HepG2 (cell line): Measurements from ENCODE around the gene SLC1A5. TPM values are rescaled to one million over a fixed set of nuclear protein-coding genes. Genes with fewer than 3 reads are reported as not detected.

ENCODE experiments used
- ATAC-seq: fragments of 200-7000 bp; cut with Tn5 transposase; 3 replicates; pipeline ENCODE4 v1.9.1; 2020; ENCODE audit warnings: mild to moderate bottlenecking, moderate library complexity
- BruUV-seq: library from RNA; stranded (reverse); fragments of 400-500 nt; replicated peaks from 2 replicates; lab custom pipeline; 2021; lab: Mats Ljungman, UMichigan
- CTCF ChIA-PET: fragments of 300-600 bp; formaldehyde crosslinking; extraction: SDS; loops from one replicate; lab custom pipeline; 2021; ENCODE audit warnings: low total read pairs, inconsistent platforms, low intra/inter-chr PET ratio; lab: Yijun Ruan, JAX
- POLR2A ChIA-PET: fragments of 350-600 bp; sonication (Branson Sonifier 250); formaldehyde crosslinking; loops from one replicate; lab custom pipeline; 2020; ENCODE audit warnings: antibody characterized with exemption, inconsistent platforms; lab: Yijun Ruan, JAX
- DNase-seq: peaks from one replicate; pipeline ENCODE4 v3.0.0-alpha.2; 2015; ENCODE audit warnings: low spot score
- FAIRE-seq: peaks from 3 replicates; lab custom pipeline; 2011; peaks lifted over from hg19 to GRCh38; lab: Jason Lieb, UNC
- H2AFZ ChIP-seq: one replicate; pipeline ENCODE4 v1.6.1; 2011; ENCODE audit warnings: low read length, inconsistent platforms
- H3K27ac ChIP-seq: fragments of 300-600 bp; 3 replicates; pipeline ENCODE4 v1.8.0; 2011; ENCODE audit warnings: mixed run types, mild to moderate bottlenecking, mixed read lengths, low read length, inconsistent platforms; ENCODE audit not compliant: insufficient read depth; ENCODE audit errors: extremely low read length
- H3K27me3 ChIP-seq, 2 experiments: fragments of 200-600 bp in 1 of 2; 2 replicates in 1 of 2; 3 replicates in 1 of 2; pipeline versions ENCODE4 v1.6.0 to v1.8.0; 2011; ENCODE audit warnings: low read length in 2 of 2, mild to moderate bottlenecking in 2 of 2, moderate library complexity in 2 of 2, inconsistent platforms in 1 of 2; ENCODE audit not compliant: insufficient read depth in 2 of 2, control insufficient read depth in 1 of 2
- H3K36me3 ChIP-seq, 2 experiments: fragments of 200-600 bp in 1 of 2; replicated peaks in 1 of 2; 2 replicates in 1 of 2; 3 replicates in 1 of 2; pipeline versions ENCODE4 v1.5.1 to v1.8.0; 2011; ENCODE audit warnings: low read length in 2 of 2, inconsistent platforms in 1 of 2; ENCODE audit not compliant: insufficient read depth in 2 of 2, control insufficient read depth in 1 of 2
- H3K4me1 ChIP-seq: 2 replicates; pipeline ENCODE4 v1.5.1; 2012; ENCODE audit warnings: low read length, inconsistent platforms; ENCODE audit not compliant: insufficient read depth
- H3K4me2 ChIP-seq: 2 replicates; pipeline ENCODE4 v1.6.0; 2011; ENCODE audit warnings: low read depth, low read length, inconsistent platforms
- H3K4me3 ChIP-seq, 3 experiments: fragments of 200-600 bp in 1 of 3; sonication (generic), shearing (Covaris generic) in 1 of 3; replicated peaks in 1 of 3; 2 replicates each; pipeline ENCODE4 v1.5.1; 2011 to 2016; ENCODE audit warnings: low read length in 3 of 3, inconsistent platforms in 2 of 3, low read depth in 2 of 3, mild to moderate bottlenecking in 2 of 3, control low read depth in 1 of 3, mixed read lengths in 1 of 3; ENCODE audit not compliant: insufficient read depth in 1 of 3
- H3K79me2 ChIP-seq: one replicate; pipeline ENCODE4 v1.6.1; 2011; ENCODE audit warnings: low read length, inconsistent platforms; ENCODE audit not compliant: insufficient read depth
- H3K9ac ChIP-seq: 2 replicates; pipeline ENCODE4 v1.6.0; 2011; ENCODE audit warnings: mild to moderate bottlenecking, low read depth, low read length, inconsistent platforms; ENCODE audit not compliant: insufficient read depth
- H3K9me3 ChIP-seq: 2 replicates; pipeline ENCODE4 v1.5.1; 2012; ENCODE audit warnings: mild to moderate bottlenecking, low read length
- H4K20me1 ChIP-seq: 2 replicates; pipeline ENCODE4 v1.6.0; 2011; ENCODE audit warnings: inconsistent platforms, mild to moderate bottlenecking, low read length, moderate library complexity; ENCODE audit not compliant: insufficient read depth
- CREM ChIP-seq, 2 experiments: sonication (generic) in 1 of 2; formaldehyde crosslinking in 1 of 2; IDR thresholded peaks; 2 replicates each; pipeline versions ENCODE4 v1.4.0 to v1.6.1; 2016 to 2020; ENCODE audit warnings: antibody characterized with exemption in 1 of 2, mild to moderate bottlenecking in 1 of 2, missing genetic modification reagents in 1 of 2
- KMT2A ChIP-seq: sonication (generic); formaldehyde crosslinking; IDR thresholded peaks from 2 replicates; pipeline ENCODE4 v1.4.0; 2020; ENCODE audit warnings: missing genetic modification reagents
- MED1 ChIP-seq: sonication (generic); formaldehyde crosslinking; IDR thresholded peaks from 2 replicates; pipeline ENCODE4 v1.4.0; 2020; ENCODE audit warnings: missing genetic modification reagents
- SOX5 ChIP-seq: IDR thresholded peaks from 2 replicates; pipeline ENCODE4 v1.6.1; 2016; ENCODE audit warnings: borderline replicate concordance
- SPEN ChIP-seq: sonication (generic); formaldehyde crosslinking; IDR thresholded peaks from 2 replicates; pipeline ENCODE4 v1.5.1; 2020; ENCODE audit warnings: low read depth, mild to moderate bottlenecking, missing genetic modification reagents
- TSC22D2 ChIP-seq: sonication (generic); formaldehyde crosslinking; IDR thresholded peaks from 2 replicates; pipeline ENCODE4 v1.5.1; 2020; ENCODE audit warnings: missing genetic modification reagents, mild to moderate bottlenecking, borderline replicate concordance
- ZNF558 ChIP-seq: sonication (generic); formaldehyde crosslinking; IDR thresholded peaks from 2 replicates; pipeline ENCODE4 v1.9.0; 2022; ENCODE audit warnings: mild to moderate bottlenecking, missing genetic modification reagents, borderline replicate concordance
- ZNF800 ChIP-seq: sonication (generic); formaldehyde crosslinking; IDR thresholded peaks from 2 replicates; pipeline ENCODE4 v1.4.0; 2020; ENCODE audit warnings: missing genetic modification reagents
- WGBS: methylation state at CpG from one replicate; pipeline ENCODE4 v1.1.6; 2017; ENCODE audit warnings: low lambda C conversion rate; 5-methylcytosine and 5-hydroxymethylcytosine counted together
- in situ Hi-C: cut with HindIII; loops from 2 replicates; pipeline ENCODE4 v1.10.0; 2017; ENCODE audit warnings: low pct_unique_long_range_greater_than_20kb; ENCODE audit not compliant: extremely low pct_ligation_motif_present
- intact Hi-C: fragments of 100-400 bp; cut with micrococcal nuclease; formaldehyde crosslinking; loops from one replicate; pipeline ENCODE4 v1.10.0; 2022; ENCODE audit not compliant: unreplicated experiment
- polyA plus RNA-seq, 8 experiments: library from polyadenylated mRNA; depleted of rRNA in 3 of 8; stranded (reverse) in 7 of 8; unstranded in 1 of 8; fragments of >200 nt; fragmentation: Illumina TruSeq in 4 of 8; extraction: Trizol in 4 of 8; gene quantifications; 2 replicates each; pipeline versions ENCODE4 v1.2.1 to v1.2.3, GENCODE V29; 2011 to 2016; ENCODE audit warnings: low read depth in 4 of 8, missing spikeins in 1 of 8, mixed read lengths in 1 of 8; ENCODE audit not compliant: insufficient read depth in 1 of 8
- total RNA-seq, 5 experiments: library from RNA; depleted of rRNA; stranded (reverse); fragments of >200 nt; fragmentation: Illumina TruSeq; extraction: Trizol; gene quantifications; 2 replicates each; pipeline ENCODE4 v1.2.3, GENCODE V29; 2016; ENCODE audit warnings: low read depth in 1 of 5

The SLC1A5 gene
- total and polyA plus RNA-seq, 2 of the 13 experiments (the other 11 are each of a cell fraction or from before 2014, with no cell fraction given), result 120 to 159 TPM

GRCh38 chr19:46786236-46787039 lies 2.0 kb downstream of the SLC1A5 start (continued):
- TF ChIP-seq TSC22D2 (CRISPR knock-in tag) (0 out of 2 replicates have a peak, but pooled peaks have one; percentile 15), ZNF558 (0 out of 2 replicates have a peak, but pooled peaks have one; percentile 61), SOX5 (no peak), KMT2A (peak; percentile 28; the same call in 1 of the 2 replicates), MED1 (CRISPR knock-in tag) (peak; percentile 23; the same call in 1 of the 2 replicates)

DNA sequence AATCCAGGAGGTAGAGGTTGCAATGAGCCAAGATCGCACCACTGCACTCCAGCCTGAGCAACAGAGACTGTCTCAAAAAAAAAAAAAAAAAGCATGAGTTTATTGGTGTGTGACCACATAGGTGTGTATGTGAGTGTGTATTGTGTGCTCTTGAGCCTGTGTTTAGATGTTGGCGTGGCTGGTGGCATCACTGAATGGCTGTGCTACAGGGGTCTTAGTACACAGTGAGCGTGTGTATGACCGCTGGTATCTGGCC lies 2.5 kb downstream of the SLC1A5 start:
- DNase-seq (no peak), ATAC-seq (no peak)
- H3K36me3 ChIP-seq, result peaks cover 18 to 34% of the 10 kb centered on the region in 2 experiments
- peaks cover 26% of the 10 kb centered on the region for H4K20me1 ChIP-seq
- H3K4me3 ChIP-seq, result peak overlapping the region; percentile 87 to 100 (median 98)
- 23% methylated on average over 2 of the region's 4 CpGs for WGBS
- POLR2A ChIA-PET, result interaction anchor here (1.8 to 5.9 kb wide), 7 partner anchors 13 to 55 kb away, joined by 4 to 66 read pairs (median 14); no protein-coding TSS in a partner anchor
- H3K79me2 ChIP-seq, result peaks cover 63% of the 10 kb centered on the region
- H3K9ac ChIP-seq, result peak overlapping the region; percentile 95
- no peaks in the 10 kb centered on the region for H3K9me3 ChIP-seq
- no peaks in the 10 kb centered on the region; a peak in 1 of 5 replicates for H3K27me3 ChIP-seq
- H2AFZ ChIP-seq, result no peak overlapping the region
- in situ Hi-C loops, result no loop called here
- 0 out of 2 replicates have a peak, but pooled peaks have one; percentile 47 for TF ChIP-seq ZNF800
- TF ChIP-seq CREM (IDR thresholded peaks at IDR 0.05), result no peak
- no peak for TF ChIP-seq CREM (CRISPR knock-in tag; IDR thresholded peaks at IDR 0.05)
- TF ChIP-seq SPEN, result peak; percentile 5; the same call in 1 of the 2 replicates
- TF ChIP-seq, all 625 proteins: peak for 2
- Histone ChIP-seq H3K4me2 (peak overlapping the region; percentile 99), H3K27ac (peak overlapping the region; percentile 82), H3K4me1 (peaks cover 57% of the 10 kb centered on the region)
- BruUV-seq, result no TSS peak
- FAIRE-seq, result no peak
- intact Hi-C loops, result no loop called here
- CTCF ChIA-PET, result no interaction called here
